ENCODE data around the gene LCA5L.

Gene LCA5L

GRCh38 chr21:39363607-39364555 is 81.7 kb downstream of the LCA5L start:
- no peaks in the 10 kb centered on the region for H3K4me1 Mint-ChIP-seq (ENCODE audit: low read depth)
- no peak overlapping the region for H3K4me3 Mint-ChIP-seq

GRCh38 chr21:39362733-39363132 is 82.8 kb downstream of the LCA5L start:
- H3K9me3 Mint-ChIP-seq = peaks cover 5% of the 10 kb centered on the region
- no peaks in the 10 kb centered on the region for H3K4me1 Mint-ChIP-seq (ENCODE audit: low read depth)
- no peak overlapping the region for H3K27ac Mint-ChIP-seq
- H3K36me3 Mint-ChIP-seq (ENCODE audit: low read depth) = no peaks in the 10 kb centered on the region
- H3K4me3 Mint-ChIP-seq = no peak overlapping the region
- H3K27me3 Mint-ChIP-seq (ENCODE audit: low read depth) = peaks cover 12% of the 10 kb centered on the region

More at GRCh38 chr21:39363607-39364555, 81.7 kb downstream of the LCA5L start:
- H3K36me3 Mint-ChIP-seq (ENCODE audit: low read depth) = no peaks in the 10 kb centered on the region
- H3K27ac Mint-ChIP-seq = no peak overlapping the region
- peaks cover 12% of the 10 kb centered on the region for H3K27me3 Mint-ChIP-seq (ENCODE audit: low read depth)
- H3K9me3 Mint-ChIP-seq = peaks cover 5% of the 10 kb centered on the region

DNA sequence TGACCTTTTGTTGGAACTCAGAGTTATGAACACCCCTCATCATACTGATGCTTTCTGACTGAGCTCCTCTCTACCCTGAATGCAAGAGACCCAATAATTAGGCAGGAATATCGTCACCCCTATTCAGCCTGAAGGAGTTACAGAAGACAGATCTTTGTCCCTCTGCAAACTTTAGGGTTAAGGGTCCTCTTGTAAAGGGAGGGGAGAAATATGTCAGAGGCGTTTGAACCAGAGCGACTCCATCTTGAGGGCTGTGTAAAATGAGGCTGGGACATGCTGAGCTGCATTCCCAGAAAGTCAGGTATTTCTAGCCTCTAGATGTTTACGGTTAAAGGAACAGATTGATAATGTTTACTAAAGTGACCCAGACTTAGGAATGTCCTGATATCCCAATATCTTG is 86.2 kb downstream of the LCA5L start:
- peaks cover 26% of the 10 kb centered on the region for H3K27me3 Mint-ChIP-seq (ENCODE audit: low read depth)
- no peaks in the 10 kb centered on the region for H3K4me1 Mint-ChIP-seq (ENCODE audit: low read depth)
- H3K36me3 Mint-ChIP-seq (ENCODE audit: low read depth) = no peaks in the 10 kb centered on the region
- H3K27ac Mint-ChIP-seq = no peak overlapping the region
- no peaks in the 10 kb centered on the region for H3K9me3 Mint-ChIP-seq
- no peak overlapping the region for H3K4me3 Mint-ChIP-seq
